Esophagus squamous epithelium (tissue), 4 donors: ENCODE data around the gene RAP1A.

Experiments used
- CTCF ChIP-seq, 6 experiments: fragments of 450-650 bp in 4 of 6; fragments of 200-600 bp in 2 of 6; sonication (generic) in 2 of 6; IDR thresholded peaks; one replicate each; pipeline ENCODE4 v1.5.1; 2016 to 2019; ENCODE audit warnings: antibody characterized with exemption in 6 of 6, mild to moderate bottlenecking in 4 of 6, moderate library complexity in 4 of 6
- POLR2A ChIP-seq, 4 donors: fragments of 450-650 bp; IDR thresholded peaks; one replicate each; pipeline ENCODE4 v1.6.1; 2017; ENCODE audit warnings: antibody characterized with exemption in 4 of 4, mild to moderate bottlenecking in 4 of 4, moderate library complexity in 3 of 4

- TF ChIP-seq CTCF (IDR thresholded peaks at IDR 0.05): no peak
- no peak for TF ChIP-seq POLR2A (IDR thresholded peaks at IDR 0.05)
Observed at GRCh38 chr1:111732718-111733117, 113.1 kb downstream of the RAP1A start.
